Measurements from ENCODE around the gene CCNJ. TPM values are rescaled to one million over a fixed set of nuclear protein-coding genes. Genes with fewer than 3 reads are reported as not detected.

CCNJ gene
- total RNA-seq, 8 experiments from 2014 or later, result 4.1 to 42.3 (median 15.1) TPM

DNA sequence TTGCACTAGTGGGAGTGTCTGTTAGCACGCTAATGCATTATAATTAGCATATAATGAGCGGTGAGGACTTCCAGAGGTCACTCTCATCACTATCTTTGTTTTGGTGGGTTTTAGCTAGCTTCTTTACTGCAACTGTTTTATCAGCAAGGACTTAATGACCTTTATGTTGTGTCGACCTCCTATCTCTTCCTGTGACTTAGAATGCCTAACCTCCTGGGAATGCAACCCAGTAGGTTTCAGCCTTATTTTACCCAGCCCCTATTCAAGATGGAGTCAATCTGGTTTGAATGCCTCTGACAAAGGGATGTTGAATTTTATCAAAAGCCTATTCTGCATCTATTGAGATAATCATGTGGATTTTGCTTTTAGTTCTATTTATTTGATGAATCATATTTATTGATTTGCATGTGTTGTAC lies 64.2 kb downstream of the CCNJ start:
- Histone ChIP-seq H3K4me1 (replicated peaks in 1 of 2) (no peaks in the 10 kb centered on the region), H3K27ac (no peak overlapping the region), H3K4me3 (no peak overlapping the region)
- in situ Hi-C loops (cut with MboI; ENCODE audit: low pct_unique_long_range_greater_than_20kb in 2 of 9, low sequenced_read_pairs in 9 of 9, unreplicated experiment in 9 of 9), result no loop called here
- WGBS, 10 experiments, result 7 to 100% (median 60%) methylated on average over 1 to 3 of the region's 3 CpGs; no CpG with 5 or more reads in 3 of the 10 experiments
- ATAC-seq (replicated peaks in 6 of 8), result no peak

Other genes starting within 250 kb of the CCNJ start
- gene CC2D2B, start 135.6 kb upstream of the CCNJ start, total RNA-seq, result 1 to 10 TPM in 4 of 8 experiments, under 1 TPM in 4; 0.38 to 1.9 (median 0.95) TPM
- gene ZNF518A, start 86.7 kb downstream of the CCNJ start, total RNA-seq, result 10 to 100 TPM; 15.1 to 36.7 (median 26.0) TPM
- 10 to 100 TPM in 1 of 8 experiments, 1 to 10 TPM in 2, under 1 TPM in 4, not detected in 1; 0.13 to 12.1 (median 1.00) TPM for gene BLNK, start 228.0 kb downstream of the CCNJ start, total RNA-seq

Measured in motor neuron (in vitro differentiated cells).